ENCODE measurements around the gene SOWAHA.
A peak's percentile ranks its signal among the peaks of the same experiment; 100 is the strongest.

SOWAHA gene

DNA sequence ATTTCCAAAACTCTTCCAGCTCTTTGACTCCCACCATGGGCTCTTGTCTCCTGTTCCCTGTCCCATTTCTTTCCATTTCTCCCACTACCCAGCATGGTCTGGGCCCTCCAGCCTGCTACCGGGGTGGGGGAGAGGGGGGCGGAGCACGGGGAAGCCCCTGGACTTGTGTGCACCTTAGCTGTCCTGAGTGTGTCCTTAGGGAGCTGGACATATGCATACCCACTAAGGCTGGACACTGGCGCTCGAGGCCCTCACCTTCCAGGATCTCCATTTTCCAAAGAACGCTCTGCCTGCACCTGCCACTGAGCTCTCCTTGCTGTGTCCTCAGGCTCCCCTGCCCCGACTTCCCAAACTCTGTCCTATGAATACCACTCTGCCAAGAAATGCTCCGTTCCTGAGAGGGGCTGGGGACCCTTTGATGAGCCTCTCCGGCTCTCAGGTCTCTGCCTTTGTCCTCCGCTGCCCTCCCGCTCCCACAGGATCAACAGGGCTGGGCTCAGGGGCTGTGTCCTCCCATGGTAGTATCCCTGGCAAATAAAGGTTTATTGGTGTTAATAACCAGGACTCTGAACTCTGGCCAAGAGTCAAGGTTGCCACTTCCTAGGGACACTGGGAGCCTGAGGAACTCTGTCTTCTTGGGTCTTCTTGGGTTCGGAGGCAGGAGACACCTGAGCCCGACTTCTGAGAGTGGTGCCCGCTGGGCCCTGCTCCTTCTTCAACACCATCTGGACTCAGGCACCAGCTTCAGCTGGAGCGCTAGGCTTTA lies 18.2 kb downstream of the SOWAHA start:
- TF ChIP-seq, protein P1, sequence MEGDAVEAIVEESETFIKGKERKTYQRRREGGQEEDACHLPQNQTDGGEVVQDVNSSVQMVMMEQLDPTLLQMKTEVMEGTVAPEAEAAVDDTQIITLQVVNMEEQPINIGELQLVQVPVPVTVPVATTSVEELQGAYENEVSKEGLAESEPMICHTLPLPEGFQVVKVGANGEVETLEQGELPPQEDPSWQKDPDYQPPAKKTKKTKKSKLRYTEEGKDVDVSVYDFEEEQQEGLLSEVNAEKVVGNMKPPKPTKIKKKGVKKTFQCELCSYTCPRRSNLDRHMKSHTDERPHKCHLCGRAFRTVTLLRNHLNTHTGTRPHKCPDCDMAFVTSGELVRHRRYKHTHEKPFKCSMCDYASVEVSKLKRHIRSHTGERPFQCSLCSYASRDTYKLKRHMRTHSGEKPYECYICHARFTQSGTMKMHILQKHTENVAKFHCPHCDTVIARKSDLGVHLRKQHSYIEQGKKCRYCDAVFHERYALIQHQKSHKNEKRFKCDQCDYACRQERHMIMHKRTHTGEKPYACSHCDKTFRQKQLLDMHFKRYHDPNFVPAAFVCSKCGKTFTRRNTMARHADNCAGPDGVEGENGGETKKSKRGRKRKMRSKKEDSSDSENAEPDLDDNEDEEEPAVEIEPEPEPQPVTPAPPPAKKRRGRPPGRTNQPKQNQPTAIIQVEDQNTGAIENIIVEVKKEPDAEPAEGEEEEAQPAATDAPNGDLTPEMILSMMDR (IDR thresholded peaks at IDR 0.05; ENCODE audit: borderline replicate concordance, insufficient read depth, low read depth, low read length) = no peak
- peak overlapping the region; percentile 61 for H3K4me3 ChIP-seq (ENCODE audit: low read depth, low read length)

GRCh38 chr5:132832612-132833011 lies 19.5 kb downstream of the SOWAHA start:
- TF ChIP-seq, protein P1 (IDR thresholded peaks at IDR 0.05; ENCODE audit: borderline replicate concordance, insufficient read depth, low read depth, low read length) = no peak
- H3K4me3 ChIP-seq (ENCODE audit: low read depth, low read length) = no peak overlapping the region

DNA sequence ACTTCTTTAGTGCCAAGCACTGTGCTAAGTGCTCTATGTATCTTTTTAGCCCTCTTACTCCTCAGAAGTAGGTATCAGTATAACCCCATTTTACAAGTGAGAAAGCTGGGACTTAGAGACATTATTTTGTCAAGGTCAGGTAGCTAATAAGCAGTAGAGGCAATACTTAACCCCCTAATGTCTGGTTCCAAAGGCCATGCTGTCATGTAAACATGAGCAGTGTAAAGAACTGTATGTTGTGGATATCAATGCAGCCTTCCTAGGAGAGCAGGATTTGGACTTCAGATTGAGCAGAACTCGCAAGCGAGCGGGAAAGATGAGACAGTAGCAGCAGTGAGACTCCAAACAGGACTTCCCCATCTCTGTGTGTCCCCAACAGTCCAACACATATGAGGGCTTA lies 21.0 kb downstream of the SOWAHA start:
- no peak overlapping the region for H3K4me3 ChIP-seq (ENCODE audit: low read depth, low read length)
- TF ChIP-seq, protein P1 (IDR thresholded peaks at IDR 0.05; ENCODE audit: borderline replicate concordance, insufficient read depth, low read depth, low read length) = no peak

DNA sequence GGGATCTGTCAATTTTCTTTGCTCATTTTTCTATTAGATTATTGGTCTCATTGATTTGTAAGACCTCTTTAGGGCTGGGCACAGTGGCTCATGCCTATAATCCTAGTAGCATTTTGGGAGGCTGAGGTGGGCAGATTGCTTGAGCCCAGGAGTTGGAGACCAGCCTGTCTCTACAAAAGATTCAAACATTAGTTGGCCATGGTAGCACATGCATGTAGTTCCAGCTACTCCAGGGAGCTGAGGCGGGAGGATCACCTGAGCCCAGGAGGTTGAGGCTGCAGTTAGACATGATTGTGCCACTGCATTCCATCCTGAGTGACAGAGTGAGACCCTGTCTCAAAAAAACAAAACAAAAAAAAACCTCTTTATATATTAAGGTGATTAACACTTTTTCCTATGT lies 23.8 kb downstream of the SOWAHA start:
- H3K4me3 ChIP-seq (ENCODE audit: low read depth, low read length) = no peak overlapping the region
- TF ChIP-seq, protein P1 (IDR thresholded peaks at IDR 0.05; ENCODE audit: borderline replicate concordance, insufficient read depth, low read depth, low read length) = no peak

GRCh38 chr5:132837868-132838267 lies 24.8 kb downstream of the SOWAHA start:
- H3K4me3 ChIP-seq (ENCODE audit: low read depth, low read length) = no peak overlapping the region
- TF ChIP-seq, protein P1 (IDR thresholded peaks at IDR 0.05; ENCODE audit: borderline replicate concordance, insufficient read depth, low read depth, low read length) = no peak

GRCh38 chr5:132838516-132839282 lies 25.6 kb downstream of the SOWAHA start:
- no peak overlapping the region for H3K4me3 ChIP-seq (ENCODE audit: low read depth, low read length)
- TF ChIP-seq, protein P1 (IDR thresholded peaks at IDR 0.05; ENCODE audit: borderline replicate concordance, insufficient read depth, low read depth, low read length) = no peak

Measured in GM12875 (cell line).